Measurements from ENCODE around the gene AK5.

AK5 gene, protein sequence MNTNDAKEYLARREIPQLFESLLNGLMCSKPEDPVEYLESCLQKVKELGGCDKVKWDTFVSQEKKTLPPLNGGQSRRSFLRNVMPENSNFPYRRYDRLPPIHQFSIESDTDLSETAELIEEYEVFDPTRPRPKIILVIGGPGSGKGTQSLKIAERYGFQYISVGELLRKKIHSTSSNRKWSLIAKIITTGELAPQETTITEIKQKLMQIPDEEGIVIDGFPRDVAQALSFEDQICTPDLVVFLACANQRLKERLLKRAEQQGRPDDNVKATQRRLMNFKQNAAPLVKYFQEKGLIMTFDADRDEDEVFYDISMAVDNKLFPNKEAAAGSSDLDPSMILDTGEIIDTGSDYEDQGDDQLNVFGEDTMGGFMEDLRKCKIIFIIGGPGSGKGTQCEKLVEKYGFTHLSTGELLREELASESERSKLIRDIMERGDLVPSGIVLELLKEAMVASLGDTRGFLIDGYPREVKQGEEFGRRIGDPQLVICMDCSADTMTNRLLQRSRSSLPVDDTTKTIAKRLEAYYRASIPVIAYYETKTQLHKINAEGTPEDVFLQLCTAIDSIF

DNA sequence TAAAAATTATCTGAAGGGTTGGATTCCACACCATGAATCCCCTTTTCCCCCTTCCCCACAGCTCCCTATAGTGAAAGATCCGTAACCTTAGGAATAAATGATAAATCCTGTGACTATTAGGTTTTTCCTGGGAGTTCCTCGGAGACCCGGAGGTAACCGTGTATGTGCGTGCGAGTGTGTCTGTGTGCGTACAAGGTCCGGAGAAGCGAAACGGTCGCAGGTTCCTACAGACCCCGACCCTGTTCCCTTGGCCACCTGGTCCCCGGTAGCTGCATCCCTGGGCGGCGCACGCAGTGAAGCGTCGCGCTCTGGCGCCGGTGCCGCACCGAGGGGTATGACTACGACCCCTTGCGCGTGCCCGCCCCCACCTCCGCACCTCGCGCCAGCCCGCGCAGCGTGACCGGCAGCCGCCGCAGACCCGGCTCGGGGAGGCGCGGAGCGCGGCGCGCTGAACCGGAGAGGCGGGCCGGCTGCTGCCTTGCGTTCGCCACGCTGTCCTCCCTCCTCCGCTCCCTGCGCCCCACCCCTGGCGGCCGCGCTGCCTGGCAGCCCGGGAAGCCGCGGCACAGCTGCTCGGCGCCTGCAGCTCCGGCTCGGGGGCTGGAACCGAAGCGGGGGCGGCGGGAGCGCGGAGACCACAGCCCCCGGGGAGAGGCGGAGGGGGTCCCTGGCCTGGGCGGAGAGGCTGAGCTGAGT, at the start of gene AK5:
Gene AK5, plus strand, starts transcription at position 529 of the 696 bp plus-strand sequence. CDS start 295 bp downstream, outside the sequence.
- DNase-seq (ENCODE audit: low spot score), result peak; percentile 34

- no peak for DNase-seq (ENCODE audit: low spot score)
These were observed 49.0 kb upstream of the AK5 start for GRCh38 chr1:77232829-77233228.

- DNase-seq (ENCODE audit: low spot score), result no peak
These were observed 47.7 kb upstream of the AK5 start for GRCh38 chr1:77234096-77234495.

- DNase-seq (ENCODE audit: low spot score), result no peak
These were observed 46.9 kb upstream of the AK5 start for GRCh38 chr1:77234943-77235342.

GRCh38 chr1:77238462-77238861, 43.4 kb upstream of the AK5 start:
- DNase-seq (ENCODE audit: low spot score), result no peak

- no peak for DNase-seq (ENCODE audit: low spot score)
These were observed 42.5 kb upstream of the AK5 start for GRCh38 chr1:77239311-77239710.

GRCh38 chr1:77245830-77246229, 36.0 kb upstream of the AK5 start:
- no peak for DNase-seq (ENCODE audit: low spot score)

DNA sequence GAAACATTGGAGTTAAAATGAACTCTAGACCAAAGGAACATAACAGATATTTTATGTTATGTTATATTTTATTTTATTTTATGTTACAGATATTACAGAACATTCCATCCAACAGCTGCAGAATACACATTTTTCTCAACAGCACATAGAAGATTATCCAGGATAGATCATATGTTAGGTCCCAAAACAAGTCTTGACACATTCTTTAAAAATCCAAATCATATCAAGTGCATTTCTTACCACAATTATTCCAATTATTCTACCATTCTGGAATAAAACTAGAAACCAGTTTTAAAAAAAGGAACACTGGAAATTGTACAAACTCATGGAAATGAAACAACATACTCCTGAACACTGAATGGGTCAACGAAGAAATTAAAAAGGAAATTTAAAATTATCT, 31.7 kb upstream of the AK5 start:
- no peak for DNase-seq (ENCODE audit: low spot score)

DNA sequence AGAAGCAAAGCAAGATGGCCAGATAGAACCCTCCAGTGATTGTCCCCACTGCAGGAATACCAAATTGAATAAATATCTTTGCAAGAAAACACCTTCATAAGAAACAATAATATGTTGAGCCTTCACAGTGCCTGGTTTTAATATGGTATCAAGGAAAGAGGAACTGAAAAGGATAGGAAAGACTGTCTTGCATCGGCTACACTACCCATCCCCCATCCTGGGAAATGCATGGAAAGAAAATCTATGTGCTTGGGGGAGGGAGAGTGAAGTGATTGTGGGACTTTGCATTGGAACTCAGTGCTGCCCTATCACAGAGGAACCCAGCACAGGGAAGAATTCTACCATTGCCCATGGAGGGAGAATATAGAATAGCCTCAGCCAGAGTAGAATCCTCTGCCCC, 28.6 kb upstream of the AK5 start:
- no peak for DNase-seq (ENCODE audit: low spot score)

- no peak for DNase-seq (ENCODE audit: low spot score)
These were observed 18.1 kb upstream of the AK5 start for GRCh38 chr1:77263708-77264107.

- DNase-seq (ENCODE audit: low spot score), result no peak
These were observed 16.6 kb upstream of the AK5 start for GRCh38 chr1:77265180-77265579.

DNA sequence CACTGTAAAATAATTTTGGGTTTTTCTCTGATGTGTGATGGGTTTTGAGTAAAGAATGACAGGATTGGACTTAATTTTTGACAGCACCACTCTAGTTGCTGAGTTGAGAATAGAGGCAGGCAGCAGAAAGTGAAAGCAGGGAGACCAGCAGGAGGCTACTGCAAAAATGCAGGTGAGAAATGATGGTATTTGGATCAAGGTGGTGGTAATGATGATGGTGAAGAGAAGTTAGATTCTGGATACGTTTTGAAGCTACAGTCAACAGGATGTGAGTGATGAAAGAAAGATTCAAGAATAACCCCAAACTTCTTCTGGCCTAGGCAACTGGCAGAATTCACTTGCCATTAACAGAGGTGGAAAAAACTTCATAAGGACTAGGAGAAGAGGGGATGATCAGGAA, 14.8 kb upstream of the AK5 start:
- DNase-seq (ENCODE audit: low spot score), result no peak

DNA sequence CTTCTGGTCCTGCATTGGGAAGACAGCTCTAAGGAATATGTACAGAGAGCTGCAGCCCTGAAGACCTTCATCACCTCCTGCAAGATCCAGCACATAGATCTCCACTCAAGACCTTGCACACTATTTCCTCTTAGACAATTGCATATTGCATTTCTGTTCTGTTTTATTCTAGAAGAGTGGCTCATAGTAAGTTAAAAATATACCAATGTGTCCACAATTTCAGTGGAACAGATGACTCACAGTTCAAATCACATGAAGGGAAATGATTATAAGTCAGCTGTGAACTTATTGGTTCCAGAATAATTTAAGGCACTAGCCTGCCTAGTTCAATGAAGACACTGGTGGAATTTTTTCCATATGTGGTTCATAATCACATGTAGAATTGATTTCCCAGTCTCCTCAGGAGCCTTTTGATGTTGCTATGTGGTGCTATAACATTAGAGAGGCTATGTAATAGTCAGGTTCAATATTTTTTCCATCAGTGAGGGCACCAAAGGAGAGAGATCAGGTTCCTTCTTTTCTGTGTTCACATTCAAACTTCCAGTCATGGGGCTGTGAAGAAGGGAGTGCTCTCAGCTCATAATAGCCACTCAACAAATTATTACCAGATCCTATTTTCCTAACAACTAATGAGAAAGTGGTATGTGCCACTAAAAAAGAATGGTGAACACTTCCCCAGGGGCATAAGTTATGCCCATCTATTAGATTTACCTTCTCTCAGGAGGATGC, 9.8 kb upstream of the AK5 start:
- no peak for DNase-seq (ENCODE audit: low spot score)

GRCh38 chr1:77273891-77274290, 7.9 kb upstream of the AK5 start:
- no peak for DNase-seq (ENCODE audit: low spot score)

- no peak for DNase-seq (ENCODE audit: low spot score)
These were observed 6.6 kb upstream of the AK5 start for GRCh38 chr1:77275194-77275593.

DNA sequence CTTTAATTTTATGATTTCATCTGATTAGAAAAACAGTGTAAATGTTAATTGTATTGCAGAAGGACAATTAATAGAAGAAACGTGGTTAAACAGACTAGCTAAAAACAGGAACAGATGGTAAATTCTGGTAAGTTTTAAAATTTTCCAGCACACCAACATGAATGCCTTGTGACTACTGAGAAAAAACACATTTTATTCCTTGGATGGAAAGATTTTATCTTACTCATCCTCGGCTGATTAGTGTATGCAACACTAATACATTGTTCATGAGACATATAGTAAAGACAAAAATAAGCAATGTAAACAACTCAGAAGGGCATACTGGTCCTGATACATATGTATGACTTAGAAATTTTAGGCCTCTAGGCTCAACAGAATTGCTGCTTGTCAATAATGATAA, 4.9 kb upstream of the AK5 start:
- DNase-seq (ENCODE audit: low spot score), result no peak

GRCh38 chr1:77279929-77280328, 1.9 kb upstream of the AK5 start:
- DNase-seq (ENCODE audit: low spot score), result no peak

- DNase-seq (ENCODE audit: low spot score), result no peak
These were observed 857 bp upstream of the AK5 start for GRCh38 chr1:77280962-77281361.

GRCh38 chr1:77282187-77282865, 507 bp downstream of the AK5 start:
- peak; percentile 17 for DNase-seq (ENCODE audit: low spot score)

- no peak for DNase-seq (ENCODE audit: low spot score)
These were observed 1.2 kb downstream of the AK5 start for GRCh38 chr1:77282866-77283539.

DNA sequence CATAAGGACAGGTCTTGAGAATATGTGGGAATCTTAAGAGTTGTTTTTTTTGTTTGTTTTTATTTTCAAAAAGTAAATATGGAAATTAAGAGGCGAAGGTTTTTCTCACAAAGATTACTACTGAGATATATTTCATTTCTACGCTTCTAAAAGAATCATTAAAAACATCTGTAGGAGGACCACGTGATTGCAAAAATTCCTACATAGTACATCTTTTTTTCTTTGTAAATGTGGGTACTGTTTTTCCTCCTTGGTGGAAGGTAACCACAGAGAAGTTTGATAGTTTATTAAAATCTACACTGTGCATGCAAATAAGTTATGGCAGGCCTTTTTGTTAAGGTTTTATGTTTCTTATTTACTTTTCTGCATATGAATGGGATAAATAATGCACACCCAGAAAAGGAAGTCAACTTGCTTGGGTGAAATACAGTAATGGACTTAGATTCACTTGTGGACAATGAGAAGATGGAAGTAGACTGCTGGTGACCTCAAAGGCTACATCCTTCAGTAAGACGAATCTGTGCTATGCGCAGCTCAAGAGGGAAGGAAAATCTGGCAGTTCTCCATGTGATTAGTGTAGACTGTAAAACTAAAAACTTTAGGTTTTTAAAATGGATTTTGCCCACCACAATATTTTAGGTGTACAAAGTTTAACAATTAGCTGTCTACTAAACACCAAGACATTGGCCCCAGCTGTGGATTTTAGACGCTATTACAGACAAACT, 2.0 kb downstream of the AK5 start:
- no peak for DNase-seq (ENCODE audit: low spot score)
